Germinal center (tissue), 1 donor: ENCODE measurements around the gene HDAC4.

Source experiments
- DNase-seq: peaks from one replicate; pipeline ENCODE4 v3.0.0; 2012; ENCODE audit warnings: mixed read lengths, low spot score

Gene HDAC4

DNA sequence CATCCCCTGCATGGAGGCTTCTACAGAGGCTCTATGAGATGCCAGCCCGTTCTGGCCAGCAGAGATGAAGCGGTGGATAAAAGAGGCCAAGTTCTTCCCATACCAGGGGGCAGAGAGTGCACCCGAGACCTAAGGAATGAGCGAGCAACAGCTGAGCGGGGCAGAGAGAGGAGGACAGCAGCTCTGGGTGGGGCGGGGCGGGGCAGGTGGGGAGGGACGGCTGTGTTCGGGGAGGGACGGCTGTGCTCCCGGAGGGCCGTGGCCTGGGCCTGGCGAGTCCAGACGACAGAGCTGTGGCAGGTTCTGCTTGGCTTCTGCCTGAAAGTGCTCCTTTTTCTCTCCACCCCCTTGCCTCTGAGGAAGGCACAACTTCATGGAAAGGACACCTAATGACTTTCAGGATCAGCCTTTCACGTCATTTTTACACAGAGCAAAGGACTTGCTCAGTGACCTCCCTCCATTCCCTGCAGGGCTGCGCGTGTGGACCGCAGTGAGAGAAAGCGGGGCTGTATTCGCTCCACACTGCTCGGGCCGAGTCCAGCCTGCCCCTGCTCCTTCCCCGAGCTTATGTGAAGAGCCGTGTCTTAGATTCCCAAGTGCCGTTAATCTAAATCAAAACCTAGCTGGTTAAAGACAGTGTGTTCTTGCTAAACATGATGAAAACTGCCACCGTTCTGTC lies 232.9 kb downstream of the HDAC4 start:
- DNase-seq = no peak

DNA sequence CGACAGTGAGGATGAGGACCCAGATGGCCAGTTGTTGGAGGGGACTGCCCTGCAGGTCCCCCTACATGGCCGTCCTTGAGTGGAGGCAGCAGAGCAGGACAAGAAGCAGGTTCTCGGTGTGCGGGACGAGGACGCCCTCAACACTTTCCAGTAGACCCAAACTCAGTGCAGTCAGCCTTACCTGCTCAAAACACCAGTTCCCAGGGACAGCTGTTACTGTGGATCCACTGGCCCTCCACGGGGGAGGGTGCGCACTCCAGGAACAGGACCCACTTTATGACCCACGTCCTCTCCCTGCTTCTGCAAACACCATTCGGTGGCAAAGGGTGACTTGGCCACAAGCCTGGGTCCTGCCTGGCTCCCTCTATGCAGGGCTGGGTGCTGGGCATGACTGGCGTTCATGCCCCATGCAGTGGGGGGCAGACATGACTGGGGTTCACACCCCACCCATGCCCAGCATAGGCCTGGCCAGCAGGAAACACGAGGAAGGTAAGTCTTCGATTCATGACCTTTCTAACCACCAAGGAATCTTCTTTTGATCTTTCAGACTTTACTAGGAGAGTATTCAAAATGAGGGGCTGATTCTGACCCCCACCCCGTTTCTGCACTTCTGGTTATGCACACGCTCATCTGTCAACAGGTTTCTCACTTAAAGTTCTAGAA lies 233.7 kb downstream of the HDAC4 start:
- DNase-seq = no peak

DNA sequence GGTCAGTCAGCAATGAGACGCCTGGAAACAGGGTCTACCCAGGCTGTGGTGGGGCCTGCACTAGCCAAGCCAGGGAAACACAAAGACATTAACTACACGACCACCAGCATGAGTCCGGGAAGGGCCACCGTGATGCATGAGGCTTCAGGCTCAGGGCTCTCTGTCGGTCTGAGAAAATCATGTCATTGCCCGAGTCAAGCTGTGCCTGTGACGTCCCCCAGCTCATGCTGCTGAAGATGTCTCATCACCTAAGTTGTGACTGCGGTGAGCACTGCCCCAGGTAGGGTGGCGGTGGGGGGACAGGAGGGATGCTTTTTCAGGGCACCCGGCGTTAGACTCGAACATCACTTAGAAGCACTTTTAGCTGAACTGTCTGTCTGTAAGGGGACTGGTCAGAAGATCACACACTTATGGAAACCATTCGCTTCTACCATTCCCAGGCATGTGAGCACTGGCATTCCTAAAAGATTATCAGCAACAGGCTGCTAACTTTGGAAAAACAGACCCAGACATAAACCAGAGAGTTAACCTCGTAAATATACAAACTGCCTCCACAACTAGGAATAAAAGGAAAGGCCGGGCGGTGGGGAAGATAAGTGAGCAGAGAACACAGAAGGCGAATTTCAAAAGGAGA lies 234.5 kb downstream of the HDAC4 start:
- DNase-seq = no peak

DNA sequence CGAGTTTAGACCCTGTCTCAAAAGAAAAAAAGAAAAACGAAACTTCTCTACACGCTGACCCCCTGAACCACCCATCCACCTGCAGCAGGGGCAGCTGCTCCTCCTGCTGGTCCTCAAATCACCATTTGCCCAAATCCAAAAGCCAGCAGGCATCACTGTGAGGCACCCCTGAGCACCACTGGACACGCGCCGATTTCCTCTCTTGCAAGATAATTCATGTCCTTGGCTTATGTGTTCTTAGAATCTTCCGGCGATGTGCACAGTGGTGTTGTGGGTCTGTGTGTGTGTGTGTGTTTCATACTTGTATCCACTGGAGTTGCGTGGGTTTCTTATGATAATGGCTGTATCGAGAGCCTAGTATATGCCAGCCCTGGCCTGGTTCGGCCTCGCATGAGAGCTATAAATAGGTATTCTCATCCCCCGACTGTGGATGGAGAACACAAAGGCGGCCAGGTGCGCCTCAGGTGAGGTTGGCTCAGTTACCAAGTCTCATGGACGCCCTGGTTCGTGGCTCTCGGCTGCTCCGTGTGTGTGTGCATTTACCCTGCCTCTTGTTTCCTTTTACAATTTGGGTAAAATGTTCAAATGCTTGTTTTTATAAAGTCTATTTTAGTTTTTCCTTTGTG lies 235.5 kb downstream of the HDAC4 start:
- DNase-seq = no peak

DNA sequence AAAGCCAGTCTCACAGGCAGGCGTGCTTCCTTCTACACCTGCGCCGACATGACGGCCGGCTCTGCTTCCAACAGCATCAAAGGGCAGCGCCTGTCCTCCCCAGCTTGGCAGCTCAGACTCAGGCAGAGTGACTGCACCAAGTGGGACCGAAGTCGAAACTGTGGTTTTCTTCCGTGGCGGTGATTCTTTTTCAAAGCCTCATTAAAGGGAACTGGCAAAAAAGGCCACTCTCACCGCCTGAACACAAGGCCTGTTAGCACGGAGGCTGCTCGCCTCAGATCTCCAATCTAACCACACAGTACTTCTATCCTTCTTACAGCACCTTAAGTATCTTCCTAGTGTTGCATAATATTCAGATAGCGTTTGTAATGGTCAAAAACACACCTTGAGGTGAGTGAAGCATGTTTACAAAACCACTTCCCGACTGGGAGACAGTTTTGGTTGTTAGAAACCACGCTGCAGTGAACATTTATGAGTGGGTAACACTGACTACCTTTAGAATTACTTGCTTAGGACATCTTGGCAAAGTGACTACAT lies 236.4 kb downstream of the HDAC4 start:
- DNase-seq = no peak

DNA sequence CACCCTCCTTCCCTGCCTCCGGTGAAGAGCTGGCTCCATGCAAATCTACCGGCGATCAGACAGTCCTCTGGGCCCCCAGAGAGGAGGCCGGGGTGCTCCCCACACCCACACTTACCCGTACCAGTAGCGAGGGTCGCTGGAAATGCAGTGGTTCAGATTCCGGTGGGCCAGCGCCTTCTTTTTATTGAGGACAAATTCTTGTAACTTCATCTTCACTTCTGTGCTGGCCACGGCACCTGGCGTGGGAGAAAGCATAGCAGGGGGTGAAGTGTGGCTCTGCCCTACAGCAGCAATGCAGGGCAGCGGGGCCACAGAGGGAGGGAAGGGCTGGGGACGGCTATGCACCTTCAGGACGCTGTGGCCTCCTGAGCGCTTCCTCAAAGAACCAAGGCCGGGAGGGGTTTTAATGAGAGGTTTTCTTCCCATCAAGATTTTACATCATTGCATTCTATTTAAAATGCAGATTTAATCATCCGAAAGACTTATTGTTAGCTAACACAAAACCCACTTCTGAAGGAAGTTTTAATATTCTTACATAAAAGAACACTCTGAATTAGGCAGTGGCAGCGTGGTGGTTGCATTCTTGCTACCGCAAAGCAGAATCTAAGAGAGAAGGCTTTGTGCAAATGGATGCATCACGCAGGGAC lies 237.0 kb downstream of the HDAC4 start:
- no peak for DNase-seq

DNA sequence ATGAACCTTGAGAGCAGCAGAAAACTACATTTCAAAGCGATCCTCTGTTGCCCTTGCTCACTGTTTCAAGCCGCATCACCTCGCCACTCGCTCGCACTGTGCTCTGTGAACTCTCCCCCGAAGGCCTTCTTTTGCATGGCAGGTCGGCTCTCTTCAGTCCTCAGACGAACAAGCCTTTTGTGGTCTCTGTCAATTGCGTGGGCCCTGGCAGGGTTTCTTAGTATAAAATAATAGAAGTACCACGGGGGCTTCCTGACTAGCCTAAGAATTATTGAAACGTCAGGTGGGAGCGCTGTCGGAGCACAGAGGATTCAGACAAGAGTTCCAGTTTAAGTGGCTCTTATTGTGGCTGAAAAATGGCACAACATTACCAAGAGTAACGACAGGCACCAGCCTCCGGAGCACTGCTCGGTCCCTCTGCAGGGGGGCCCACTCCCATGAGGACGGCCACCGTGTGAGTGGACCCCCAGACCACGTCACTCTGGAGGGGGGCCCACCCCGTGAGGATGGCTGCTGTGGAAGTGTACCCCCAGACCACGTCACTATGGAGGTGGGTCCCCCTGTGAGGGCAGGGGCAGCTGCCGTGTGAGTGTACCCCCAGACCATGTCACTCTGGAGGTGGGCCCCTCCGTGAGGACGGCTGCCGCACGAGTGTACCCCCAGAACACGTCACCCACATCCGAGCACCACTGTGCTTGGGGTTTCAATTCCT lies 237.7 kb downstream of the HDAC4 start:
- DNase-seq = no peak

DNA sequence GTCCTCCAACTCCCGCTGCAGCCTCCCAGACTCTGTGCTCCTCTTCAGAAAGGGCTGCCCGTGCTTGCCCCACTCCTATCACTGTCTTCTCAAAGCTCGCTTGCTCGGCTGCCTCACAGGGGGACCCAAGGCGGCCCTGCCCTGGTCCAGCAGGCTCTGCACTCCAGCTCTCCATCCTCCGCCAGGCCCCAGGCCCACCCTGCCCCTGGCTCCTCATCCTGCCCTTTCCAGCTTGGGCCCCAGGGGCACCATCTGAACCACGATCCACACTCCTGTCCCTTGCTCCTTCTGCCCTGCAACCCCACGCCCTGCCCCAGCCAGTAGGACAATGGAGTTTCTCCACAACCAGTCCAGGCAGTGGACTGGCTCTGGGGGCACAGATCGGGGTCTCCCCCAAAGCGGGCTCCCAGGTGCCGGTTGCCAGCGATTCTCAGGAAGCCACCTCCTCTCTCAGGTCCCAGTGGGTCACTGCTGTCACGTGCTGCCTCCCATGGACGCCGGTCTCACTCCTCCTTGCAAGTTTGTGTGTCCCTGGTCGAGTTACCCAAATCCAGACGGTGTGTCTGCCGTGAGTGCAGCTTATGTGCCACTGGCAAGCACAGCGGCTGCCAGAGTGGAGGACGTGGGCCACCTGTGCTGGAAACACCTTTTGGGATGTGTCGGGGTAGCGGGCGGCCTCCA lies 238.5 kb downstream of the HDAC4 start:
- DNase-seq = no peak

DNA sequence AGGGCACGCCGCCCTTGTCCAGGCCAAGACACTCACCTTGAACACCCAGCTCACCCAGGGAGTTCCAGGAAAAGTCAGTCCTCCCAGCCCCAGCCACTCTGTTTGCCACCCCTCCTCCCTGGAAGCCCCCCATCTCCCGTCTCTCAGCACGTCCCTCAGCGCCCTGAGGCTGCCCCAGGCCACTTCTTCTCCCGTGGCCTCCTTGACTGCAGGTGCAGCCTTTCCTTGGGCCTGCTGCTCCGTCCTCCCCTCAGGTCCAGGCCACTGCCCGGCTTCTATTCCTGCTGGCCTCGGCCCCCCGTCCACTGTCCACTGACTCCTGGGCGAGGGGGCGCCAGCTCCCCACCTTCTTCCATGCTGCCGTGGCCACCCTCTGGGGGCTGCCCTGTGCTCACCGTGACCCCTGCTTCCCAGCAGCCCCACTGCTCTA lies 239.1 kb downstream of the HDAC4 start:
- no peak for DNase-seq

DNA sequence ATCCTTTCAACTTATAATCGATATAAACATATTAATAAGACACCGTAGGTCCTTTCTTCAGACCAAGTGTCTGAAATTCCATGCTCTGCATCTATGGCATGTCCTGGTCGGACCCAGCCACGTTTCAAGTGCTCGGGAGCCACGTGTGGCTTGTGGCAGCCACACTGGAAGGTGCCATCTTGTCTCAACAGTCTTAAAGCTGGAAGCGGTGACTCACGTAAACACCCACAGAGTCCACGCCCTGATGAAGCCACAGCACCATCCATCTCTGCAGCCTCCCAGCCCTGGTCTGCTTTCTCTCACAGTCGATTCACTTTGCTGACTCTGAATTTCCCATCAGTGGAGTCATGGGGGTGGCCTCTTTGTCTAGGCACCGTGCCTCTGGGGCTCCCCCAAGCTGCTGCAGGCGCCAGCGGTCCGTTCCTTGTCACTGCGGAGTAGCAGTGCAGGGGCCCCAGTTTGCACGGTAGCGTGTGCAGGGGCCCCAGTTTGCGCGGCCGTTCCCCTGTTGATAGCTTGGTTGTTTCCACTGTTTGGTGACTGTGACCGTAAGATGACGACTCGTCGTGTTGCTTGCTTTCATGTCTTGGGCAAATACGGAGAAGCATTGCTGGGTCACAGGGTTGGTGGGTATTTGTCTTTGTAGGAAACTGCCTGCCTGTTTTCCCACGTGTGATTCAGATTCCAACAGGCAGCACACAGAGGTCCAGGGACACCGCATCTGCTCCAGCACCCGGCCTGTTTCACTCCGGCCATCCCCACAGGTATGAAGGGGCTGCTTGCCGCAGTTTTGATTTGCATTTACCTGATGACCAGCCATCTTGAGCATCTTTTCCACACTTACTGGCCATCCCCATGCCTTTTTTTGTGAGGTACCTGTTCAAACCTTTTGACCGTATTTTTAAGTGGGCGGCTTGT lies 240.3 kb downstream of the HDAC4 start:
- DNase-seq = no peak

DNA sequence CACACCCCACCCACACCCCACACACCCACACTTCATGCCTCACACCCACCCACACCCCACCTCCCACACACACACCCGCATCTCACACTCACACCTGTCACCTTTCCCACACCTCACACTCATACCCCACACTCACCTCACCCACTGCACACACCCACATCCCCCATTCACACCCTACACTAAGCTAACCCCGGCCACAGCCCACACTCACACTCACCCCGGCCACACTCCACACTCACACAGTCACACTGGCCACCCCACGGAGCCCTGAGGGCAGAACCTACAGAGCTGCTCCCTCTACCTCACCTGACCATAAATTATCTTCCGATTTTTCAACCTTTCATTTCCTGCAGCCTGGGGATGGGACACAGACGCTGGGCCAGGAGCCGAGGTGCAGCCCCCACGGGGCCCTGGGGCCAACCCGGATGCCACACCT lies 241.3 kb downstream of the HDAC4 start:
- no peak for DNase-seq

DNA sequence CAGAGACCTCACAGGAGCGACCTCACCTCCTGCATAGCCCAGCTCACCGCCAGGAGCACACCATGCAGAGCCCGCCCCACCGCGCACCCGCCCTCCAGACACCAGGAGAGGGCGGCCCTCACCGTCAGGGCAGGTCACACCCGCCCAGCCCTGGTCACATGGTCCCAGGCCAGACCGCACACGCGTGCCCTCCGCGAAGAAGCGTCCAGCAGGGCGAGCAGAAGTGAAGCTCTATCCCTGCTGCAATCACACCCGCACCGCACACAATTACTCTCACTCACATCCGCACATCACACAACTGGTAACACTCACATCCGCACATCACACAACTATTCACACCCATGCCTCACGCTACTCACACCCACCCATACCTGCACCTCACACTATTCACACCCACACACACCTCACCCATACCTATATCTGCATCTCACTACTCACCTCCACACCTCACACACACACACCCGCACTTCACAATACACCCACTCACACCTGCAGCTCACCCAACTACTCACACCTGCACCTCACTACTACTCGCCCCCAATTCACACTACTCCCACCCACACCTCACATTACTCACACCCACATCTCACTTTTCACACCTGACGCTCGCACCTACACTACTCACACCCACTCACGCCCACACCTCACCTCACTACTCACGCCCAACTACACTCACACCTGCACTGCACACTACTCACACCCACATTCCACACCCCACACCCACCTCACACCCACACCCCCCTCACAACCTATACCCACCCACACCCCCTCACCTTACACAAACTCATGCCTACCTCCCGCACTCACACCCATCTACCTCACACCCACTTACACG lies 242.0 kb downstream of the HDAC4 start:
- no peak for DNase-seq

DNA sequence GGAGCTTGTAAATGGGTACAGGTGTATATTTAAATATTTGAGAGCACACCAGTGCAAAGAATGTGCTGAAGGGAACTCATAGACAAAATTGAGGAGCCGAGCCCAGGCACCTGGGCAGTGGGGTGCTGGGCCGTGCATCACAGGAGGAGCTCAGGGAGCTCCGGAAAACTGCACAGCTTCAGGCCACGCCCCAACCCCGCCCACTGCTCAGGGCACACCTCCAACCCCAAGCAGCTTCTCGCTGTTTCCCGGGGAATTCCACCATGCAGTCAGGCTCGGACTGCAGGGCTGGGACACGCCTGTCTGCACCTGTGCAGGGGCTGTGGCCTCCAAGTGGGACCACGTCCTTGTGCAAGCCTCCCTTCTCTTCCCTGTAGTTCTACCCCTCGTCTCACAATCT lies 243.0 kb downstream of the HDAC4 start:
- DNase-seq = peak; percentile 10

DNA sequence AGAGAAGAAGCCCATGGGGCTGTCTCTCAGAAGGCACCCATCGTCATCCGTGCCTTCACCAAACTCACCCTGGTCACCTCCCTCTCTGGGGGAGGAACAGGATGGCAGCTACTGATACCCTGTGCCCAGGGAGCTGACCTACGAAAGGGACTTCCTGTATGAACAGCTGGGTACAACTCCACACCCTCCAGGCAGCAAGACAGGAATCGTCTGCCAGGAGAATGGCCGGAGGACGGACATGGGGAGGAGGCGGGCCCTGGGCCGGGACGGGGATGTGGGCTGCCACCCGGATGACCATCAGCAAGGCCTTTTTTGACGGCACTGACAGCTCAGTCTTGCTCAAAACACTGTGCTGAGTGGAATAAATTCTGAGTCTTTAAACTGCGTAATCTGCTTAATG lies 243.6 kb downstream of the HDAC4 start:
- DNase-seq = no peak

DNA sequence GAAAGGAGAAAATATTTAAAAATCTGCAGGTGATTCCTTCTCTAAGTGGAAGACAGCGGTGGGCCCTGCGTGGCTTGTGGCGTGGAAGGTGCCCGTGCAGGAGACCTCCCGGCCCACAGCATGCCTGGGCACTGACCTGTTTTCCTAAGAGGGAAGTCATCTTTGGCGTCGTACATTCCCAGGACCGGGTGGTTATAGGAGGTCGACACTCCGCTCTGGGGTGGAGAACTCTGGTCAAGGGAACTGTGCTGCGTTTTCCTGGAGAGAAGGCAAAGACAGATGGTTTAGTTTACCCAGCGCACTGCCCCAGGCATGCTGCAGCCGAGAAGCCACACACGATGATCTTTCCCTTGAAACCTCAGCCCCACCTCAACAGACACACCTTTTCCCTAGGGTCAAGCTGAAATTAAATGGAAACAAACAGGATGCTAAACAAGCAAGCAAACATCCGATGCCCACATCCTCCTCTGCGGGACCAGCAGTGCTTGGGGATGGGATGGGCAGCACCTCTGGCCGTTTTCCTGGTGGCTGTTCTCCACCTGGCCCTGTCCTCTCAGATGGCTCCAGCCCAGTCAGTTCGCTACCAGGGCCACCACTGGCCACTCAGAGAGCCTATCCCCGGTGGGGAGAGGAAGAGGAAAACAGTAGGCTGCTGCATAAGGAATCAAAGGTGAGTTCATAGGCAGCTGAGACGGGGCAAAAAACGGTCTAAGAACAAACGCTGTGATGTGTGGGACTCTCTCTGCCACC lies 244.1 kb downstream of the HDAC4 start:
- DNase-seq = no peak

DNA sequence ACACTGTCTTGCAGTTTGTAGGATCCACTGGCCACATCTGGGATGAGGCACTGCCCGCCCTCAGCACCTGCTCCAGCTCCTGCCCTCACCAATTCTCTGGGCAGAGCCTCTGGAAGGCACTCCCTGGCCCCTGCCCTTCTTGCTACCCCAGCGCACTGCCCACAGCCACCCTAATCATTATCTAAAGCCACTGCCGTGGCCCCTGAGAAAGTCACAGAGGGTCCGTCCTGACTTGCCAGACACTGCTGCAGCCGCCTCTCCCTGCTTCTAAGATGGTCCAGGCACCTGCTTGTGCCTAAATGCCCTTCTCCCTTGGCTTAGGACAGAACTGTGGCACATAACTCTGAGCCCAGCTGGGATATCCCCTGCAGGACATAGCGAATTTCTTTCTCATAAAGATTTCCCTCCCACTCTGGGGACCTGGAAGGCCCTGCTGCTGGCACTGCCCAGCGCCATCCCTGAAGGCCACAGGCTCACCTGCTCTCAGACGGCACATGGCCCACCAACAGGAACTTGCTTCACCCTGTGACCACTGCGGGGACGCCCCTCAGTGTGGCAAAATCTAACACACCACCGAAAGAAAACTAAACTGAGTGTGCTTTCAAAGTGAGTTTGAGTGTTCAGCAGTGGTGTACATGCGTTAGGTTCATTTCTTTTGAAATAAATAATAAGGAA lies 244.9 kb downstream of the HDAC4 start:
- DNase-seq = no peak

DNA sequence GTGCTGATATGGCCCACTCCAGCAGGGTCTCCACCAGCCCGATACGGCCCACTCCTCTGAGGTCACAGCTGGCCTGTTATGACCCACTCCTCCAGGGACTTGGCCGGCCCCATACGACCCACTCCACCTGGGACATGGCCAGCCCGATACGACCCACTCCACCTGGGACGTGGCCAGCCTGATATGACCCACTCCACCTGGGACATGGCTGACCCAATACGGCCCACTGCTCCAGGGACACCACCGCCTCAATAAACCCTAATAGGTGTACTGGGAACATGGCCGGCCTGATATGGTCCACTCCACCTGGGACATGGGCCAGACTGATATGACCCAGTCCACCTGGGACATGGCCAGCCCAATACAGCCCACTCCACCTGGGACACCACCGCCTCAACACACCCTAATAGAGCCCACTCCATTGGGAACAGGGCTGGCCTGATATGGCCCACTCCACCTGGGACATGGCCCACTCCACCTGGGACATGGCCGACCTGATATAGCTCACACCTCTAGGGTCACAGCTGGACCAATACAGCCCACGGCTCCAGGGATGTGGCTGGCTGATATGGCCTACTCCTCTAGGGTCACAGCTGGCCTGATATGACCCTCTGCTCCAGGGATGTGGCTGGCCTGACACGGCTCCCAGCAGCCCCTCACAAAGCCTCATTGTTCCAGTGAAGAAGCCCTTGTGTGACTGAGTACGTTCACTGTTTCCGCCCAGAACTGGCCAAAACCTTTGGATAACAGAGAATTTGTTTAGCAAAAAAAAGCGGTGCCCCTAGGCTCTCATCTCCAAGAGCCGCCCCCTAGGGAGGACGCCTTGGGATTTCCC lies 245.6 kb downstream of the HDAC4 start:
- no peak for DNase-seq
